ENCODE results near the gene ATF7IP.

The ATF7IP gene

GRCh38 chr12:14410177-14410576, 44.7 kb downstream of the ATF7IP start:
- no peak for DNase-seq (ENCODE audit: extremely low read depth in 1 of 2, low read depth in 1 of 2)

- DNase-seq (ENCODE audit: extremely low read depth in 1 of 2, low read depth in 1 of 2) = no peak
Observed at GRCh38 chr12:14410841-14411569, 45.5 kb downstream of the ATF7IP start.

GRCh38 chr12:14416658-14417057, 51.2 kb downstream of the ATF7IP start:
- no peak for DNase-seq (ENCODE audit: extremely low read depth in 1 of 2, low read depth in 1 of 2)

- peak; percentile 19 to 45 for DNase-seq (ENCODE audit: extremely low read depth in 1 of 2, low read depth in 1 of 2)
Observed at GRCh38 chr12:14417715-14418114, 52.2 kb downstream of the ATF7IP start.

GRCh38 chr12:14418451-14418890, 53.0 kb downstream of the ATF7IP start:
- DNase-seq (ENCODE audit: extremely low read depth in 1 of 2, low read depth in 1 of 2) = no peak

GRCh38 chr12:14422516-14423230, 57.2 kb downstream of the ATF7IP start:
- DNase-seq (ENCODE audit: extremely low read depth in 1 of 2, low read depth in 1 of 2) = no peak

GRCh38 chr12:14424545-14424944, 59.1 kb downstream of the ATF7IP start:
- no peak for DNase-seq (ENCODE audit: extremely low read depth in 1 of 2, low read depth in 1 of 2)

GRCh38 chr12:14426792-14427191, 61.3 kb downstream of the ATF7IP start:
- DNase-seq (ENCODE audit: extremely low read depth in 1 of 2, low read depth in 1 of 2) = no peak

- DNase-seq (ENCODE audit: extremely low read depth in 1 of 2, low read depth in 1 of 2) = no peak
Observed at GRCh38 chr12:14427929-14428328, 62.4 kb downstream of the ATF7IP start.

- DNase-seq (ENCODE audit: extremely low read depth in 1 of 2, low read depth in 1 of 2) = no peak
Observed at GRCh38 chr12:14430394-14430986, 65.0 kb downstream of the ATF7IP start.

- DNase-seq (ENCODE audit: extremely low read depth in 1 of 2, low read depth in 1 of 2) = no peak
Observed at GRCh38 chr12:14431975-14432374, 66.5 kb downstream of the ATF7IP start.

GRCh38 chr12:14435627-14436026, 70.1 kb downstream of the ATF7IP start:
- no peak for DNase-seq (ENCODE audit: extremely low read depth in 1 of 2, low read depth in 1 of 2)

GRCh38 chr12:14442221-14442881, 76.9 kb downstream of the ATF7IP start:
- no peak for DNase-seq (ENCODE audit: extremely low read depth in 1 of 2, low read depth in 1 of 2)

GRCh38 chr12:14443531-14443930, 78.0 kb downstream of the ATF7IP start:
- DNase-seq (ENCODE audit: extremely low read depth in 1 of 2, low read depth in 1 of 2) = no peak

GRCh38 chr12:14450479-14450878, 85.0 kb downstream of the ATF7IP start:
- no peak for DNase-seq (ENCODE audit: extremely low read depth in 1 of 2, low read depth in 1 of 2)

GRCh38 chr12:14452336-14452735, 86.9 kb downstream of the ATF7IP start:
- DNase-seq (ENCODE audit: extremely low read depth in 1 of 2, low read depth in 1 of 2) = no peak

GRCh38 chr12:14452865-14453264, 87.4 kb downstream of the ATF7IP start:
- no peak for DNase-seq (ENCODE audit: extremely low read depth in 1 of 2, low read depth in 1 of 2)

GRCh38 chr12:14454098-14454907, 88.8 kb downstream of the ATF7IP start:
- DNase-seq (ENCODE audit: extremely low read depth in 1 of 2, low read depth in 1 of 2) = peak in 1 of 2 donors; percentile 3

- DNase-seq (ENCODE audit: extremely low read depth in 1 of 2, low read depth in 1 of 2) = no peak
Observed at GRCh38 chr12:14460212-14460841, 94.8 kb downstream of the ATF7IP start.

GRCh38 chr12:14471497-14471896, 106.0 kb downstream of the ATF7IP start:
- DNase-seq (ENCODE audit: extremely low read depth in 1 of 2, low read depth in 1 of 2) = no peak

Data from activated CD8-positive, alpha-beta memory T cell treated with anti-CD3 and anti-CD28 coated beads for 1 hour (primary cell).